Tibial artery (tissue), 4 donors: ENCODE measurements around the gene SSBP4.
A peak's percentile ranks its signal among the peaks of the same experiment; 100 is the strongest.

Experiments used
- DNase-seq, 2 donors: peaks; one replicate each; pipeline ENCODE4 v3.0.0-alpha.2; 2019
- H3K27ac ChIP-seq, 2 donors: fragments of 200-600 bp; sonication (generic) in 1 of 2; 1 replicate in 1 of 2; 2 replicates in 1 of 2; pipeline ENCODE4 v1.5.1; 2018 to 2019; ENCODE audit warnings: mild to moderate bottlenecking in 1 of 2
- H3K27me3 ChIP-seq, 2 donors: fragments of 200-600 bp; sonication (generic) in 1 of 2; one replicate each; pipeline versions ENCODE4 v1.5.1 to v1.6.0; 2016 to 2019
- H3K36me3 ChIP-seq, 3 donors: fragments of 200-600 bp; sonication (generic) in 2 of 3; one replicate each; pipeline ENCODE4 v1.5.1; 2016 to 2019; ENCODE audit warnings: mild to moderate bottlenecking in 2 of 3
- H3K4me1 ChIP-seq, 4 donors: fragments of 200-600 bp; sonication (generic) in 2 of 4; 1 replicate in 3 of 4; 2 replicates in 1 of 4; pipeline ENCODE4 v1.5.1; 2016 to 2019
- H3K4me3 ChIP-seq, 2 donors: fragments of 200-600 bp; sonication (generic) in 1 of 2; 1 replicate in 1 of 2; 2 replicates in 1 of 2; pipeline ENCODE4 v1.5.1; 2018 to 2019; ENCODE audit warnings: mild to moderate bottlenecking in 2 of 2
- H3K9me3 ChIP-seq, 3 donors: fragments of 200-600 bp; sonication (generic) in 1 of 3; one replicate each; pipeline ENCODE4 v1.5.1; 2016 to 2019
- intact Hi-C: fragments of 100-400 bp; cut with DNase I; formaldehyde crosslinking; loops from one replicate; pipeline ENCODE4 v1.15.0; 2023; ENCODE audit warnings: low total_unique reads
- TF ChIP-seq, protein P1 (sequence below), 2 experiments: fragments of 200-600 bp in 1 of 2; fragments of 450-650 bp in 1 of 2; IDR thresholded peaks; one replicate each; pipeline ENCODE4 v1.5.1; 2017 to 2019; ENCODE audit warnings: antibody characterized with exemption in 2 of 2, mild to moderate bottlenecking in 1 of 2, moderate library complexity in 1 of 2

SSBP4 gene

DNA sequence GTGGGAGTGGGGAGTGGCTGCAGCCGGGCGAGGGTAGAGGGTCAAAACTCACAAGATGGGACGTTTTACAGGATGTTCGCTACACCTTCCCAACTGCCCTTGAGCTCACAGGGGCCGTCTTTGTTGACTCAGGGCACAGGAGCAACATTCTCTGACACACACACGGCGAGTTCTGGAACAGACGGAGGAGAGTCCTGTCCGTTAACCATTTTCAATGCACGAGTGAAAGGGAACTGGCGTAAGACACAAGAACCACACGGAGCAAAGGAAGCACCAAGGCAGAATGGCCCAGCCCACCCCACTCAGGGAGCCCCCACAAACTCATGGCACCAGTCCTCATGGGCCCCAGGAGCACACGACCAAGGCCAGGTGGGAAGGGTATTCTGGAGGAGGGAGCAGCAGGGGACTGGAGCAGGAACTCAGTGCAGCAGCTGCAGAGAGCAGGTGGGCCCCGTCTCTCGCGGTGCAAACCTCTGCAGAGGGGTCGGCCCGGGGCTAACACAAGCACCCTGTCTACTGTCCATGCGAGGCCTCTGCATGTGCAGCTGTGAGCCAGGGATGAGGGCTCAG is 56.6 kb downstream of the SSBP4 start:
- Histone ChIP-seq H3K27ac (no peak overlapping the region), H3K27me3 (no peaks in the 10 kb centered on the region), H3K36me3 (peaks cover 0 to 27% (median 11%) of the 10 kb centered on the region in 3 donors), H3K9me3 (no peaks in the 10 kb centered on the region), H3K4me1 (peaks cover 0 to 76% (median 43%) of the 10 kb centered on the region in 4 donors), H3K4me3 (no peak overlapping the region)
- intact Hi-C loops, result no loop called here
- TF ChIP-seq, protein P1, sequence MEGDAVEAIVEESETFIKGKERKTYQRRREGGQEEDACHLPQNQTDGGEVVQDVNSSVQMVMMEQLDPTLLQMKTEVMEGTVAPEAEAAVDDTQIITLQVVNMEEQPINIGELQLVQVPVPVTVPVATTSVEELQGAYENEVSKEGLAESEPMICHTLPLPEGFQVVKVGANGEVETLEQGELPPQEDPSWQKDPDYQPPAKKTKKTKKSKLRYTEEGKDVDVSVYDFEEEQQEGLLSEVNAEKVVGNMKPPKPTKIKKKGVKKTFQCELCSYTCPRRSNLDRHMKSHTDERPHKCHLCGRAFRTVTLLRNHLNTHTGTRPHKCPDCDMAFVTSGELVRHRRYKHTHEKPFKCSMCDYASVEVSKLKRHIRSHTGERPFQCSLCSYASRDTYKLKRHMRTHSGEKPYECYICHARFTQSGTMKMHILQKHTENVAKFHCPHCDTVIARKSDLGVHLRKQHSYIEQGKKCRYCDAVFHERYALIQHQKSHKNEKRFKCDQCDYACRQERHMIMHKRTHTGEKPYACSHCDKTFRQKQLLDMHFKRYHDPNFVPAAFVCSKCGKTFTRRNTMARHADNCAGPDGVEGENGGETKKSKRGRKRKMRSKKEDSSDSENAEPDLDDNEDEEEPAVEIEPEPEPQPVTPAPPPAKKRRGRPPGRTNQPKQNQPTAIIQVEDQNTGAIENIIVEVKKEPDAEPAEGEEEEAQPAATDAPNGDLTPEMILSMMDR (IDR thresholded peaks at IDR 0.05), result no peak
- no peak for DNase-seq

DNA sequence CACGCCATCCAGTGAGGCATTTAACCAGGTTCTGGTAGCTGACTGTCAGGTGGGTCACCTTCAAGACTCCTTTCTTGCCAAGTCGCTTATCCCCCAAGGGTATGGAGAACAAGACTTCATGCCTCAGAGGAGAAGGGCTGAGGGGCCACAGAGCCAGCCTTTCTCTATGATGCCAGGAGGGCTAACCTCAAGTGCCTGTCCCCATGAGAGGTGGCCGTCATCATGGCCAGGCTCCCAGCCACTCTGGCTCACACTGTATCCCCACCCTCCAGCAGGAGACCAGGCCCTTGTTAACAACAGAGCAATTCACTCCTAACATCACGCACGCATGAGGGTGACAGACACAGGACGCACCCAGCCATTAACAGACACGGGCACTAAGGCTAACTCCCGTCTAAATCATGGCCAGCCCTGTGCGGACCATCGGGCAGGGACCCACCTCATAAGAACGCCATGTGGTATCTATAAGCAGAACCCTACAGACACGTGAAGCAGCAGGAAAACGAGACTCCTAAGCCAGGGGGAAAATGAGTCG is 57.4 kb downstream of the SSBP4 start:
- H3K4me1 ChIP-seq, result peaks cover 0 to 83% (median 46%) of the 10 kb centered on the region in 4 donors
- H3K4me3 ChIP-seq, result no peak overlapping the region
- H3K9me3 ChIP-seq, result no peaks in the 10 kb centered on the region
- intact Hi-C loops, result no loop called here
- no peaks in the 10 kb centered on the region for H3K27me3 ChIP-seq
- no peak for DNase-seq
- peaks cover 0 to 20% (median 9%) of the 10 kb centered on the region in 3 donors for H3K36me3 ChIP-seq
- H3K27ac ChIP-seq, result no peak overlapping the region
- TF ChIP-seq, protein P1 (IDR thresholded peaks at IDR 0.05), result no peak

DNA sequence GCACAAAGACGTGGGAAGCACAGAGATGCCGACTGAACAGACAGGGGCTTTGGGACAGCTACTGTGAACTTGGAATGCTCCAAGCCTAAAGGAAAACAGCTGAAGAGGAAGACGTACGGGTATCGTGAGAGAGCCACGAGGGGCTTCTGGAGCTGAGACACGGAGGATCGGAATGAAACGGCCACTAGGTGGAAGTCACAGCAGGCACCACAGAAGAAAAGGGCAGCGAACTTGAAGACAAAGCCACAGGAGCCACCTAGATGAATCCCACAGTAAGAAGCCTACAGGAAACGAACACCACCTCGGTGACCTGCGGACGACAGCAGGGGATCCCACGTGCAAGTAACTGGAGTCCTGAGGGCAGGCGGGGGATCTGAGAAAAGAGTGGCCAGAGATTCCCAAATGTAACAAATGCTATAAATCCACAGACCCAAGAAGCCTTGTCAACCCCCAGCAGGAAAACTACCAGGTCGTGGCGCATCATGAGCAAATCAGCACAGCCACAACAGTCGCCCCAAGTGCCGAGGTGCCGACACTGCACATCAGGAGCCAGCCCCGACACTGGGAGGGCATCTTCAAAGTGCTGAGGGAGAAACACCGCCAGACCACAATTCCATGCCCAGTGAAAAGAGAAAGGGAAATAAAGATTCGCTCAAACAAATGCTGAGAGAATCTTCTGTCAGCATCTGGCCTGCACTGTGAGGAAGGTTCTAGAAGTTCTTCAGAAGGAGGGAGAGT is 58.0 kb downstream of the SSBP4 start:
- H3K36me3 ChIP-seq, result peaks cover 0 to 13% (median 7%) of the 10 kb centered on the region in 3 donors
- H3K9me3 ChIP-seq, result no peaks in the 10 kb centered on the region
- no peak for DNase-seq
- TF ChIP-seq, protein P1 (IDR thresholded peaks at IDR 0.05), result no peak
- intact Hi-C loops, result no loop called here
- H3K27me3 ChIP-seq, result no peaks in the 10 kb centered on the region
- no peak overlapping the region for H3K27ac ChIP-seq
- H3K4me1 ChIP-seq, result peaks cover 0 to 87% (median 46%) of the 10 kb centered on the region in 4 donors
- H3K4me3 ChIP-seq, result no peak overlapping the region

DNA sequence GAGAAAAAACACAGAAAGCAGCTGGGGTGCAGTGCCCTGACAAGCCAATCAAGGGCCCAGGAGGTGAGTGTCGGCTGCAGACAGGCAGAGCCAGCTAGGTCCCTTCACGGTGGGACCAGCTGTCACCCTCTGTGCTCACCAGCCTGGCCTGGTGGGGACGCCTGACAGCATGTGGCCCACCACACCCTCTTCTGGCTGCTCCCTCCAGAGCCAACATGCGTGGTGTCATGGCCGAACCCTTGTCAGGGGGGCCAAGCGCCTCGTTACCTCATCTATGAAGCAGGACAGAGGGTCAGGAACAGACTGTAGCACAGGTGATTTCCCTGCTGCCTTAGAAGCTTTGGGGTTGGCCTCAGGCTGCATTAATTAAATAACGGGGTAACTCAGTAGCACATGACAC is 58.8 kb downstream of the SSBP4 start:
- intact Hi-C loops, result no loop called here
- H3K4me3 ChIP-seq, result no peak overlapping the region
- H3K27me3 ChIP-seq, result no peaks in the 10 kb centered on the region
- H3K36me3 ChIP-seq, result peaks cover 0 to 6% (median 0%) of the 10 kb centered on the region in 3 donors
- no peaks in the 10 kb centered on the region for H3K9me3 ChIP-seq
- DNase-seq, result no peak
- H3K4me1 ChIP-seq, result peaks cover 0 to 94% (median 47%) of the 10 kb centered on the region in 4 donors
- peak overlapping the region; percentile 45 to 65 for H3K27ac ChIP-seq
- TF ChIP-seq, protein P1 (IDR thresholded peaks at IDR 0.05), result no peak

DNA sequence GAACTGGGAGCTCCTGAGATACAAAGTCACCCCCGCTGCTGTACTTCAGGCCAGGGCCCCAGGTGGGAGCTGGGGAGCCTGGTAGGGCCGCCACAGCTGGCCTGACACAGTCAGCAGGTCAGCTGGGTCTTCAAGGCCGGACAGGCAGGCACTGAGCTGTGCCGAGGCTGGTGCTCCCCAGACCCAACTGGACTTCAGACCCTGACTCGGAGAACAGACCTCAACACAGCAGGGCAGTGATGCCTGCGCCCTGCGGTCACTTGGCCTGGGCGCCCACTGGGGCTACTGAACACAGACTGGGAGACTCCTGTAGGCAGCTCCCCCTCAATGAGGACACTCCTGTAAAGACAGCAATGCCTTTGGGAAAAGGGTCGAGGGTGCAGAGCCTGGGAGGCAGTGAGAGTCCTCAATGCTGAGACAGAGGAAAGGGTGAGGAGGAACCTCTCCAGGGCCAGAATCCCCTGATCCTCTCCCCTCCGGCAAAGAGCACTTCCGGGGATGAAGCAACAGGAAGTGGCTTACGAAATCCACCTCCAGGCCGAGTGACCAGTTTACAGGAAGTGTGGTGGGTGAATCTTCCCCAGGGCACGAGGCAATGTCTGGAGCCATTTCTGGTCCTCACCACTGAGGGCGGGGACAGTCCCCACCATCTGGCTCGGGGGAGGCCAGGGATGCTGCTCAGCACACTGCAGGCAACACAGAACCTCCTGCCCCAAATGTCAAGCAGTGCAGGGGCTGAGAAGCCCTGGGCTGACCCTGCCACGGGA is 59.5 kb downstream of the SSBP4 start:
- no peaks in the 10 kb centered on the region for H3K27me3 ChIP-seq
- peaks cover 0 to 94% (median 46%) of the 10 kb centered on the region in 4 donors for H3K4me1 ChIP-seq
- H3K27ac ChIP-seq, result peak overlapping the region; percentile 45 to 65
- no peaks in the 10 kb centered on the region for H3K9me3 ChIP-seq
- intact Hi-C loops, result no loop called here
- no peak overlapping the region for H3K4me3 ChIP-seq
- peaks cover 0 to 5% (median 0%) of the 10 kb centered on the region in 3 donors for H3K36me3 ChIP-seq
- DNase-seq, result peak; percentile 91 to 92
- TF ChIP-seq, protein P1 (IDR thresholded peaks at IDR 0.05), result no peak
